Osteoblast (primary cell): ENCODE measurements around the gene MIPOL1. TPM values are rescaled to one million over a fixed set of nuclear protein-coding genes. Genes with fewer than 3 reads are reported as not detected.
A peak's percentile ranks its signal among the peaks of the same experiment; 100 is the strongest.

Experiments
- DNase-seq: peaks from one replicate; pipeline ENCODE4 v3.0.0; 2011; ENCODE audit warnings: low spot score, mixed read lengths; ENCODE audit not compliant: insufficient read length; ENCODE audit errors: missing footprints
- H2AFZ ChIP-seq: 2 replicates; pipeline ENCODE4 v1.6.0; 2011; ENCODE audit warnings: mild to moderate bottlenecking, low read length
- H3K27ac ChIP-seq: 2 replicates; pipeline ENCODE4 v1.5.1; 2011; ENCODE audit warnings: mild to moderate bottlenecking, low read depth, low read length, moderate library complexity
- H3K27me3 ChIP-seq: 2 replicates; pipeline ENCODE4 v1.6.0; 2012; ENCODE audit warnings: mild to moderate bottlenecking, control low read depth, inconsistent platforms, low read length, moderate library complexity; ENCODE audit not compliant: insufficient read depth
- H3K36me3 ChIP-seq: 2 replicates; pipeline ENCODE4 v1.5.1; 2011; ENCODE audit warnings: mild to moderate bottlenecking, low read length, control low read depth, moderate library complexity; ENCODE audit not compliant: insufficient read depth
- H3K4me1 ChIP-seq: 2 replicates; pipeline ENCODE4 v1.5.1; 2011; ENCODE audit warnings: mild to moderate bottlenecking, low read length, control low read depth, moderate library complexity; ENCODE audit not compliant: insufficient read depth
- H3K4me2 ChIP-seq: 2 replicates; pipeline ENCODE4 v1.6.0; 2011; ENCODE audit warnings: mild to moderate bottlenecking, low read length; ENCODE audit not compliant: insufficient read depth
- H3K4me3 ChIP-seq: fragments of 200-600 bp; sonication (generic); 3 replicates; pipeline ENCODE4 v1.5.1; 2012; ENCODE audit warnings: mild to moderate bottlenecking, low read length, inconsistent platforms; ENCODE audit not compliant: insufficient read depth
- H3K79me2 ChIP-seq: 2 replicates; pipeline ENCODE4 v1.6.0; 2012; ENCODE audit warnings: mild to moderate bottlenecking, low read length, control low read depth, inconsistent platforms; ENCODE audit not compliant: insufficient read depth
- H3K9me3 ChIP-seq: 2 replicates; pipeline ENCODE4 v1.5.1; 2011; ENCODE audit warnings: low read depth, low read length, control low read depth
- H4K20me1 ChIP-seq: 2 replicates; pipeline ENCODE4 v1.6.0; 2012; ENCODE audit warnings: mild to moderate bottlenecking, low read length, control low read depth; ENCODE audit not compliant: insufficient read depth
- total RNA-seq: library from RNA; depleted of rRNA; stranded (reverse); fragments of >200 nt; gene quantifications from 2 replicates; pipeline ENCODE4 v1.2.3, GENCODE V29; 2012
- TF ChIP-seq, protein P1 (sequence below): IDR thresholded peaks from 2 replicates; pipeline ENCODE4 v1.5.1; 2011; ENCODE audit warnings: mild to moderate bottlenecking, low read depth, low read length, moderate library complexity; ENCODE audit errors: extremely low read depth

MIPOL1 gene
- total RNA-seq, 1 donor: 9.0 TPM

DNA sequence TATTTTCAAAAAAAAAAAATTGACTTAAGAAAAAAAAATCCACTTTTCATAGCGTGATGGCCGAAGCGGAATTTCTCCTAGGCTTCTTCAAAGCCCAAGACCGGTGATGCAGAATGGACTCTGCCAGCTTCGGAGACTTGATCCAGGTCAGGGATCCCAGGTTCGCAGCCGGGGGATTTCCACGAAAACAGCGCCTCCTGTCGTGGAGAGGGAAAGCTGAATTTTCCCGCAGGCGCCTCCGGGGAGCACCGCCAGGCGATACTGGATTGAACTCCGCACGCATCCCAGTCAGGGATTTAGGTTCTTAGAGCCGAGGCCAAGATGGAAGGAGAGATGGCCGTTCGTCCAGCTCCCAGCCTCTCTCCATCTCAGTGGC lies 399.8 kb downstream of the MIPOL1 start:
- H3K27me3 ChIP-seq: peaks cover 89% of the 10 kb centered on the region
- H3K79me2 ChIP-seq: no peaks in the 10 kb centered on the region
- H3K4me3 ChIP-seq: no peak overlapping the region
- no peaks in the 10 kb centered on the region for H3K4me1 ChIP-seq
- TF ChIP-seq, protein P1, sequence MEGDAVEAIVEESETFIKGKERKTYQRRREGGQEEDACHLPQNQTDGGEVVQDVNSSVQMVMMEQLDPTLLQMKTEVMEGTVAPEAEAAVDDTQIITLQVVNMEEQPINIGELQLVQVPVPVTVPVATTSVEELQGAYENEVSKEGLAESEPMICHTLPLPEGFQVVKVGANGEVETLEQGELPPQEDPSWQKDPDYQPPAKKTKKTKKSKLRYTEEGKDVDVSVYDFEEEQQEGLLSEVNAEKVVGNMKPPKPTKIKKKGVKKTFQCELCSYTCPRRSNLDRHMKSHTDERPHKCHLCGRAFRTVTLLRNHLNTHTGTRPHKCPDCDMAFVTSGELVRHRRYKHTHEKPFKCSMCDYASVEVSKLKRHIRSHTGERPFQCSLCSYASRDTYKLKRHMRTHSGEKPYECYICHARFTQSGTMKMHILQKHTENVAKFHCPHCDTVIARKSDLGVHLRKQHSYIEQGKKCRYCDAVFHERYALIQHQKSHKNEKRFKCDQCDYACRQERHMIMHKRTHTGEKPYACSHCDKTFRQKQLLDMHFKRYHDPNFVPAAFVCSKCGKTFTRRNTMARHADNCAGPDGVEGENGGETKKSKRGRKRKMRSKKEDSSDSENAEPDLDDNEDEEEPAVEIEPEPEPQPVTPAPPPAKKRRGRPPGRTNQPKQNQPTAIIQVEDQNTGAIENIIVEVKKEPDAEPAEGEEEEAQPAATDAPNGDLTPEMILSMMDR: peak; percentile 21
- no peak overlapping the region for H3K4me2 ChIP-seq
- no peak overlapping the region for H2AFZ ChIP-seq
- H3K27ac ChIP-seq: no peak overlapping the region
- no peaks in the 10 kb centered on the region for H4K20me1 ChIP-seq
- no peaks in the 10 kb centered on the region for H3K36me3 ChIP-seq
- DNase-seq: peak; percentile 68
- H3K9me3 ChIP-seq: no peaks in the 10 kb centered on the region

- H2AFZ ChIP-seq: no peak overlapping the region
- H3K4me3 ChIP-seq: no peak overlapping the region
- H3K4me1 ChIP-seq: no peaks in the 10 kb centered on the region
- H3K36me3 ChIP-seq: no peaks in the 10 kb centered on the region
- peaks cover 89% of the 10 kb centered on the region for H3K27me3 ChIP-seq
- no peaks in the 10 kb centered on the region for H4K20me1 ChIP-seq
- no peak overlapping the region for H3K27ac ChIP-seq
- no peaks in the 10 kb centered on the region for H3K79me2 ChIP-seq
- no peak for DNase-seq
- TF ChIP-seq, protein P1: no peak
- H3K4me2 ChIP-seq: no peak overlapping the region
- no peaks in the 10 kb centered on the region for H3K9me3 ChIP-seq
Observed at GRCh38 chr14:37597914-37598746, 400.4 kb downstream of the MIPOL1 start.

DNA sequence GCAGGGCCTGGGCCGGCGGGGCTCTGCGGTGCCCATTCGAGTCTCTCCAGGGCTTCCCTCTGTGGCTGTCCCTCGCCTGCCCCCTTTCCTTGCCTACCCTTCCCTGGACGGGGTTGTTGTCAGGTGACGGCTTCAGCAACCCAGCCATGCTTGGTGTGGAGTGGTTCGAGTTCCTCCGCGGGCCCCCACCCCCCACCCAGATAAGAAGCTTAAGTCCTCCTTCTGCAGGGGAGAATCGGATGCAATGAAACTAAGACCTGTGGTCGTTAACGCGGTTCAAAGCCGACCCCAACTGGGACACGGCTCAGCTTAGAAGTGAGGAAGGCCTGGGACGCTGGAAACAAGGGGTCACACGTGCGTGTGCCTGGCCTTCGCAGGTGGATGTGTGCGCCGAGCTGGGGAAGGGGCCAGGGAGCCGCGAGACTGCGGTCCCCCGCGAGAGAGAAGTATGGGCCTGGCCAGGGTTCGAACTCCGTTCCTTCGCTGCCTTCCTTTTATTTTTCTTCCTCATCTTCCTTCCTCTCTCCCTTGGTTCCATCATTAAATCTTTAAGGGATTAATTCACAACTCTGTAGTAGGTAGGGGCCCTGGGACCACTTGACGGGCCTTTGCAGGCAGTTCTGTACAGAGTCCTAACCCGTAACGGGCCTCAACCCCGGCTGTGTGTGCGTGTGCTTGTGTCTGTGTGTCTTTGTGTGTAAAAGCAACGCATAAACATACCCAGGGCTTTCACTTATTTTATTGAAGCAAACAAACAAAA lies 401.2 kb downstream of the MIPOL1 start:
- DNase-seq: no peak
- peaks cover 88% of the 10 kb centered on the region for H3K27me3 ChIP-seq
- TF ChIP-seq, protein P1: no peak
- H3K9me3 ChIP-seq: no peaks in the 10 kb centered on the region
- H3K4me3 ChIP-seq: no peak overlapping the region
- no peak overlapping the region for H2AFZ ChIP-seq
- no peaks in the 10 kb centered on the region for H3K4me1 ChIP-seq
- no peaks in the 10 kb centered on the region for H3K79me2 ChIP-seq
- H3K36me3 ChIP-seq: no peaks in the 10 kb centered on the region
- H4K20me1 ChIP-seq: no peaks in the 10 kb centered on the region
- H3K27ac ChIP-seq: no peak overlapping the region
- H3K4me2 ChIP-seq: no peak overlapping the region
